ENCODE data around the gene OR5AC2.
A peak's percentile ranks its signal among the peaks of the same experiment; 100 is the strongest.

Gene OR5AC2

GRCh38 chr3:98086873-98087272 is at the start of gene OR5AC2:
Gene OR5AC2 (plus strand): TSS chr3:98087173. CDS start chr3:98087173, 0 bp downstream.
- DNase-seq, result no peak

GRCh38 chr3:98038286-98038685 is 48.7 kb upstream of the OR5AC2 start:
- no peak for DNase-seq

GRCh38 chr3:98038876-98039275 is 48.1 kb upstream of the OR5AC2 start:
- DNase-seq, result no peak

- DNase-seq, result peak; percentile 90
Measured at GRCh38 chr3:98039322-98040024, 47.5 kb upstream of the OR5AC2 start.

GRCh38 chr3:98041350-98041749 is 45.6 kb upstream of the OR5AC2 start:
- DNase-seq, result no peak

GRCh38 chr3:98048586-98048985 is 38.4 kb upstream of the OR5AC2 start:
- no peak for DNase-seq

- no peak for DNase-seq
Measured at GRCh38 chr3:98049271-98049670, 37.7 kb upstream of the OR5AC2 start.

GRCh38 chr3:98056035-98056434 is 30.9 kb upstream of the OR5AC2 start:
- DNase-seq, result no peak

GRCh38 chr3:98057631-98058030 is 29.3 kb upstream of the OR5AC2 start:
- DNase-seq, result no peak

- DNase-seq, result no peak
Measured at GRCh38 chr3:98058244-98058960, 28.6 kb upstream of the OR5AC2 start.

GRCh38 chr3:98068824-98069223 is 18.1 kb upstream of the OR5AC2 start:
- no peak for DNase-seq

- DNase-seq, result no peak
Measured at GRCh38 chr3:98070840-98071239, 16.1 kb upstream of the OR5AC2 start.

- no peak for DNase-seq
Measured at GRCh38 chr3:98073486-98073885, 13.5 kb upstream of the OR5AC2 start.

GRCh38 chr3:98095882-98096281 is 8.9 kb downstream of the OR5AC2 start:
- DNase-seq, result no peak

GRCh38 chr3:98099848-98100247 is 12.9 kb downstream of the OR5AC2 start:
- DNase-seq, result no peak

GRCh38 chr3:98108162-98108561 is 21.2 kb downstream of the OR5AC2 start:
- no peak for DNase-seq

GRCh38 chr3:98109807-98110549 is 23.0 kb downstream of the OR5AC2 start:
- DNase-seq, result no peak

GRCh38 chr3:98110550-98110908 is 23.6 kb downstream of the OR5AC2 start:
- DNase-seq, result no peak

- no peak for DNase-seq
Measured at GRCh38 chr3:98114264-98114663, 27.3 kb downstream of the OR5AC2 start.

- no peak for DNase-seq
Measured at GRCh38 chr3:98115717-98116116, 28.7 kb downstream of the OR5AC2 start.

- no peak for DNase-seq
Measured at GRCh38 chr3:98130421-98130820, 43.4 kb downstream of the OR5AC2 start, which contains the start of gene OR5H1. Gene OR5H1 (plus strand): TSS chr3:98130721. CDS start chr3:98132698, 1,977 bp downstream.

- DNase-seq, result no peak
Measured at GRCh38 chr3:98136631-98137030, 49.7 kb downstream of the OR5AC2 start.

All from DMS79 treated with DMSO at 0.1 percent for 48 hours (cell line).